ENCODE results near the gene PLA2G2A. TPM values are rescaled to one million over a fixed set of nuclear protein-coding genes. Genes with fewer than 3 reads are reported as not detected.
"Not testable (repeated sequence)": the region's sequence is repeated elsewhere in the genome, so short reads cannot be mapped to it uniquely, and the experiment has no call there.

The PLA2G2A gene
- total RNA-seq, 1 donor from 2014 or later = not detected

GRCh38 chr1:19936061-19936750 lies 43.2 kb downstream of the PLA2G2A start:
- Mint-ChIP-seq H3K9me3 (peaks cover 4% of the 10 kb centered on the region), H3K4me1 (peaks cover 4% of the 10 kb centered on the region), H3K4me3 (no peak overlapping the region), H3K36me3 (ENCODE audit: low read depth) (no peaks in the 10 kb centered on the region), H3K27ac (no peak overlapping the region), H3K27me3 (no peaks in the 10 kb centered on the region)
- intact Hi-C loops (cut with micrococcal nuclease) = no loop called here
- DNase-seq = no peak
- ATAC-seq (ENCODE audit: low read depth) = no peak
- TF ChIP-seq CTCF (IDR thresholded peaks at IDR 0.05) = no peak
- ChIA-PET CTCF (no interaction called here), POLR2A (no interaction called here)

GRCh38 chr1:19934336-19934735 lies 45.1 kb downstream of the PLA2G2A start:
- CTCF ChIA-PET = no interaction called here
- no peak for DNase-seq
- Mint-ChIP-seq H3K4me1 (peaks cover 4% of the 10 kb centered on the region), H3K36me3 (ENCODE audit: low read depth) (no peaks in the 10 kb centered on the region), H3K9me3 (peaks cover 9% of the 10 kb centered on the region), H3K27ac (no peak overlapping the region), H3K4me3 (no peak overlapping the region), H3K27me3 (no peaks in the 10 kb centered on the region)
- POLR2A ChIA-PET = interaction anchor here (0.6 kb wide), 1 partner anchor 189 kb away, joined by 4 read pairs; no protein-coding TSS in a partner anchor
- intact Hi-C loops (cut with micrococcal nuclease) = no loop called here
- ATAC-seq (ENCODE audit: low read depth) = no peak
- no peak for TF ChIP-seq CTCF (IDR thresholded peaks at IDR 0.05)

- Mint-ChIP-seq H3K27ac (no peak overlapping the region), H3K27me3 (no peaks in the 10 kb centered on the region), H3K36me3 (ENCODE audit: low read depth) (no peaks in the 10 kb centered on the region), H3K4me1 (peaks cover 4% of the 10 kb centered on the region), H3K9me3 (peaks cover 11% of the 10 kb centered on the region), H3K4me3 (no peak overlapping the region)
- DNase-seq (no peak), ATAC-seq (ENCODE audit: low read depth) (no peak)
- ChIA-PET CTCF (no interaction called here), POLR2A (no interaction called here)
- TF ChIP-seq CTCF (IDR thresholded peaks at IDR 0.05) = no peak
- intact Hi-C loops (cut with micrococcal nuclease) = no loop called here
Observed at GRCh38 chr1:19932866-19933265, 46.6 kb downstream of the PLA2G2A start.

DNA sequence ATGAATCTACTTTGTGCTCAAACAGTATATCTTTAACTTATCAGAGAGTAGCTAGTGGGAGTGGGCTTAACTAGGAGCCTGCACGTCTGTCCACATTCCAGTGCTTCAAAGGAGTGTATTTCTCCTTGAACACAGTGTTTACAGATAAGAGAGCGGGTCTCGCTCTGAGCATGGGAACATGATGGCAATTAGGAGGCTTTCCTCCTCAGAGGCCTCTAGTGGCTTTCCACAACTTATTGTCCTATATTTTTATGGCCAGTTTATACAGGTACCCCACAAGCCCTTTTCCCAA lies 52.3 kb downstream of the PLA2G2A start:
- ATAC-seq (ENCODE audit: low read depth); H3K27ac Mint-ChIP-seq; H3K36me3 Mint-ChIP-seq (ENCODE audit: low read depth); H3K4me1 Mint-ChIP-seq; H3K27me3 Mint-ChIP-seq; H3K4me3 Mint-ChIP-seq; POLR2A ChIA-PET; CTCF ChIA-PET; DNase-seq; H3K9me3 Mint-ChIP-seq; intact Hi-C loops (cut with micrococcal nuclease): not testable (repeated sequence)

GRCh38 chr1:19926296-19927129 lies 52.9 kb downstream of the PLA2G2A start:
- TF ChIP-seq CTCF (IDR thresholded peaks at IDR 0.05) = no peak

More at GRCh38 chr1:19926296-19927129, 52.9 kb downstream of the PLA2G2A start:
- Mint-ChIP-seq H3K27ac (no peak overlapping the region), H3K4me3 (no peak overlapping the region), H3K4me1 (no peaks in the 10 kb centered on the region), H3K27me3 (peaks cover 5% of the 10 kb centered on the region), H3K9me3 (peaks cover 7% of the 10 kb centered on the region), H3K36me3 (ENCODE audit: low read depth) (no peaks in the 10 kb centered on the region)
- ATAC-seq (ENCODE audit: low read depth) = no peak
- intact Hi-C loops (cut with micrococcal nuclease) = no loop called here
- no peak for DNase-seq
- POLR2A ChIA-PET = no interaction called here
- CTCF ChIA-PET = no interaction called here

Other genes with a start within 250 kb of the PLA2G2A start
- 22.3 and 23.4 TPM in 2 replicates for gene TMCO4, start 179.7 kb downstream of the PLA2G2A start, total RNA-seq
- not detected in 2 replicates for gene RNF186, start 164.3 kb downstream of the PLA2G2A start, total RNA-seq
- 13.2 and 14.2 TPM in 2 replicates for gene OTUD3, start 97.2 kb downstream of the PLA2G2A start, total RNA-seq
- not detected in 2 replicates for gene PLA2G2E, start 56.0 kb downstream of the PLA2G2A start, total RNA-seq
- not detected in 2 replicates for gene PLA2G5, start 90.6 kb upstream of the PLA2G2A start, total RNA-seq
- 0.16 and 0.29 TPM in 2 replicates for gene PLA2G2D, start 139.9 kb upstream of the PLA2G2A start, total RNA-seq
- not detected in 2 replicates for gene PLA2G2F, start 159.7 kb upstream of the PLA2G2A start, total RNA-seq
- 0.04 and 0.05 TPM in 2 replicates for gene UBXN10, start 206.5 kb upstream of the PLA2G2A start, total RNA-seq
- gene PLA2G2C, start 206.9 kb upstream of the PLA2G2A start, total RNA-seq = not detected in 2 replicates

All from activated B cell treated with CpG ODN at 0.5 μM for 24 hours (primary cell).